Measurements from ENCODE around the gene FRMD3.
"Not testable (repeated sequence)": the region's sequence is repeated elsewhere in the genome, so short reads cannot be mapped to it uniquely, and the experiment has no call there.

FRMD3 gene

GRCh38 chr9:83523684-83524083, 14.5 kb downstream of the FRMD3 start:
- no peak for DNase-seq

GRCh38 chr9:83521411-83521810, 16.8 kb downstream of the FRMD3 start:
- no peak for DNase-seq

DNA sequence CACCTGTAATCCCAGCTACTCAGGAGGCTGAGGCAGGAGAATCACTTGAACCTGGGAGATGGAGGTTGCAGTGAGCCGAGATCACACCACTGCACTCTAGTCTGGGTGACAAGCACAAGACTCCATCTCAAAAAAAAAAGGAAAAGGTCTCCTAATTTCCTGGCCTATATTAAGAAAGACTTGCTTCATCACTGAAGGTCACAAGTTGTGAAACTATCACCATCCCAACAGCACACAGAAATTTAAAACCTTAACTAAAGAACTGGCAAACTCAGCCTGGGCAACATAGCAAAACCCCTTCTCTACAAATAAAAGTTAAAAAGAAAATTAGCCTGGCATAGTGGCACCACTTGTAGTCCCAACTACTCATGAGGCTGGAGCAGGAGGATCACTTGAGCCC, 17.2 kb downstream of the FRMD3 start:
- DNase-seq, result no peak

GRCh38 chr9:83520292-83520691, 17.9 kb downstream of the FRMD3 start:
- DNase-seq, result no peak

GRCh38 chr9:83517980-83518379, 20.2 kb downstream of the FRMD3 start:
- not testable (repeated sequence) for DNase-seq

- DNase-seq, result no peak
These were observed 23.4 kb downstream of the FRMD3 start for GRCh38 chr9:83514767-83515166.

DNA sequence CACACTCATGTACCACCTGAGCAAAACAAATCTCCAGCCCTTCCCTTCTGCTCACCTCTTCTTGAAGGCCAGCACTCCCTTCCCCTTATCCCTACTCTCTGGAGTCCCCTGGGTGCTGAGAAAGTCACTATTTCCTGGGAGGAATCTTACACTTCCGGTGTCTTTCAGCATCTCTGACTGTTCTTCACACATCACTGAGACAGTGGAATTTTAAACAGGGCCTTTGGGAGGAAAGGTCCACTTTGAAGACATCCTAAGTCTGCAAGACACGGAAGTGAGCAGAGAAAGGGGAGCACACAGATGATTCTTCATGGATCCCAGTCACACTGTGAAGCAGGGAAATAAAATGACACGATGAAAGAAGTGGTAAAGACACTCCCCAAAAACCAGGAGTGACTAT, 25.6 kb downstream of the FRMD3 start:
- no peak for DNase-seq

DNA sequence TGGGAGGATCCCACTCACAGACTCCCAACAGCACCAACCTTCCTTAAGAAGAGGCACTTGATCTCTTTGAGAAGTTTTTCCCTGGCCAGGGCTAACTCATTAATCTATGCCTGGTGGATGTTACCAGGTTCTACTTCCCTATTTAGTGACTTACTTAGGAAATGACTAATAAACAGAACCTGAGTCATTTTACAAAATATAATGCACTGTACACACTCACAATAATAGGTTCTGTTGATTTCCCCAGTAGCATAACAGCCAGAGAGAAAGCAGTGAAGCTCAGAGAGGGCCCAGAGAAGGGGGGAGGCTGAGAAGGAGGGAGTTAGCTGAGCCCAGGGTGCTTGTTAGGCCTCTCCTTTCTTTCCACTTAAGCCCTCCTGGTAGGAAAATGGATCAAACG, 27.1 kb downstream of the FRMD3 start:
- DNase-seq, result no peak

DNA sequence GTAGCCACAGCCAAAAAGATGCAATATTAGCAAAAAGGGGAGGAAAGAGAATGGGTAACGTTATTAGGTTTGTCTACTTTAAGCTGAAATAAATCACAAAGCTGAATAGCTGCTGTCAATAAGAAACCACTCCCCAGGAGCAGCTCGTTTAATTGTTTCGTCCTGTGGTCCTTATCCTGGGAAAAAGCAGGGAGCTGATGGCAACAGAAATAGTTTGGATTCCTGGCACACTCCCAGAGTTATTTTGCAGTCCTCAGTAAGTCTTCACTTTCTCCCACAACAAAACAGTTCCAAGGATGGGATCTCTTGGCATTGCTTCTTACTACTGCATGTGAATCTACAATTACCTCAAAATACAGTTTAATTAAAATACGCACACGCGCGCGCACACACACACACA, 28.8 kb downstream of the FRMD3 start:
- no peak for DNase-seq

GRCh38 chr9:83508067-83508466, 30.1 kb downstream of the FRMD3 start:
- DNase-seq, result no peak

DNA sequence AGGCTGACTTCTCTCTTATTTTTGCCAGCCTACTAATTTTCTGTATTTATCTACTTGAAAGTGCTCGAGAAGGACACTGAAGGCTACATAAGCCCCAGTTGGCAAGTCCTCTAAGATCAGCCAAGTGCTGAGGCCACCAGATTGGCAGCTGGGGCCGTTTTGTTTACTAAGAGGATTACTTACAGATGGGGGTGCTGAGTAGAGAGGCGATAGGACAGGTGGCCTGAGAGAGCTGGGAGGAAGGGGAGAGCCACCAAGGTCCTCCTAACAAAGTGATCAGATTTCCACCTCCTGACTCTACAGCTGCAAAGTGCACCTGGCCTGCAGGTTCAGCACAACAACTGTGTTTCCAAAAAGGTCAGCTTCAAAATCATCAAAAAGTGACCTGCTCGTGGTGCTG, 32.9 kb downstream of the FRMD3 start:
- no peak for DNase-seq

DNA sequence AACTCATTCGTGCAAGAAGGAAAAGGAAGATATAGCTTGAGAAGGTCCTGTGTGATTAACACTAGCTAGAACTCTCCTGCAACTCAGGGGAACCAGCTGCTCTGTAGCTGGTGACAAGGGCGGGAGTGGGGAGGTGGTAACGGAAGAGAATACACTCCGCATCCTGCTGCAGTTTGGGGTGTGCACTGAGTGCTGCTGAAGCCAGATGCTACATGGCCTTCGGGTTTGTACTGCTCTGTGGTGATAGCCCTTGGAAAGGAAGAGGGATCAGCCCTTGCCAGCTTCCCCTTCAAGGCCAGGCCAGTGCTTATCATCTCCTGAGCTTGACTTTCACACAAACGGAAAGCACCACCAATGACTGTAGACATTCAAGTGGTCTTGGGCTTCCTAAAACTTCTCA, 34.3 kb downstream of the FRMD3 start:
- DNase-seq, result no peak

- DNase-seq, result no peak
These were observed 36.6 kb downstream of the FRMD3 start for GRCh38 chr9:83501565-83501964.

GRCh38 chr9:83497441-83497840, 40.8 kb downstream of the FRMD3 start:
- DNase-seq, result no peak

DNA sequence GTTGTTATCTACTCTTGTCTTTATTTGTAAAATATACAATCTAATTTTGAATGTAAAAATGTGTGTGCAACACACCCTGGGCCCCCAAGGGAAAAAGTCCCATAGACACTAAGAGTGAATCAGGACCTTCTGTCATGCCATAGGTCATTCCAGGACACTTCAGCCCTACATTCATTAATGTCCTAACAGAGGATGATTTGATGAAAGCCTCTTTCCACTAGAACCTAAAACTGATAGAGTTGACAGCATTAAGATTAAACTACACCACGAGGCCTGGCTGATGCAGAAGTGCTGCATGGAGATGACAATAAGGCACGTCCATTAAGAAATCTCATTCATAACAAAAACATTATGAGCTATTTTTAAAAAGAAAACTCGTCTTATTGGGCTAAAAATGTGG, 46.2 kb downstream of the FRMD3 start:
- no peak for DNase-seq

DNA sequence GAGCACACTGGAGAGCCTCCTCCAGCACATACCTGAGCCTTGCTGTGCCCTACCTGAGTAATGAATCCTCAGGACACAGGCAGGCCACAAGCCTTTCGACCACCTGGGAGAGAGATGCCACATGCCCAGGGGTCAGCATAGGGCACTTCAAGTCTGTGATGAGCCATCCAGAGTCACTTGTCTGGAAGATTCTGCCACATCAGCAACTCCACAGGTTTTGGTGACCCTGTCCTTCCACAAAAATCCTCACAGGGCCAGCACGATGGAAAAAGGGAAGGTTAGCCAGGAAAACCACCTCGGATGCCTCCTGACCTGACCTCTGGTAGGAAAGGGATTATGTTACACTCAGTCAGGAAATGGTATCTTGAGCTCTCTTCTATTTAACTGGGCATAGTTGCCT, 46.8 kb downstream of the FRMD3 start:
- no peak for DNase-seq

GRCh38 chr9:83489961-83490360, 48.2 kb downstream of the FRMD3 start:
- DNase-seq, result no peak

- no peak for DNase-seq
These were observed 53.2 kb downstream of the FRMD3 start for GRCh38 chr9:83484990-83485389.

DNA sequence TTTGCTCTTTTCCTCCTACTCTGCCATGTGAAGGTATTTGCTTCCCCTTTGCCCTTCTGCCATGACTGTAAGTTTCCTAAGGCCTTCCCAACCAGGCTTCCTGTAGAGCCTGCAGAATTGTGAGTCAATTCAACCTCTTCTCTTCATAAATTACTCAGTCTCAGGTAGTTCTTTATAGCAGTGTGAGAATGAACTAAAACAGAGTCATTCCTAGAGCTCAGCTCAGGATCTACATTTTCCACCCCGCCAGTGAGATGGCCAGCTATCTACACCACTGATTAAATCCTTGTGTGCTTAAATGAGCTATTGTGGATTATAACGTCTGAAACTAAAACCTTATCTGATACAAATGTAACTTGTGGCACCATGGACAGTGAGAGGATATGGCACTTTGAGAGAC, 55.0 kb downstream of the FRMD3 start:
- DNase-seq, result no peak

DNA sequence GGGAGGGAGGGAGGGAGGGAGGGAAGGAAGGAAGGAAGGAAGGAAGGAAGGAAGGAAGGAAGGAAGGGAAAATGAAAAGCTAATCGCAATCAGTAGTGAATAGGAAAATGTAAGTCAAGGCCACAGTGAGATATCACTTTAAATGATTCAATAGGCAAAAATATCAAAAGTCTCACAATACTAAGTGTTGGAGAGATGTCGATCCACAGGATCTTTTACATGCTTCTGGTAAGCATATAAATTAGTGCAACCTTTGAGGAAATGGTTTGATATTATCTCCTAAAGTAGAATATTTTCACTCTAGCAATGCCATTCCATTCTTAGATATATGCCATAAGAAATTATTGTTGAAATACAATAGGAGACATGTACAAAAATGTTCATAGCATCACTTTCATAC, 58.4 kb downstream of the FRMD3 start:
- no peak for DNase-seq

- DNase-seq, result no peak
These were observed 60.6 kb downstream of the FRMD3 start for GRCh38 chr9:83477571-83477970.

- no peak for DNase-seq
These were observed 61.1 kb downstream of the FRMD3 start for GRCh38 chr9:83477120-83477519.

- no peak for DNase-seq
These were observed 61.7 kb downstream of the FRMD3 start for GRCh38 chr9:83476513-83476912.

DNA sequence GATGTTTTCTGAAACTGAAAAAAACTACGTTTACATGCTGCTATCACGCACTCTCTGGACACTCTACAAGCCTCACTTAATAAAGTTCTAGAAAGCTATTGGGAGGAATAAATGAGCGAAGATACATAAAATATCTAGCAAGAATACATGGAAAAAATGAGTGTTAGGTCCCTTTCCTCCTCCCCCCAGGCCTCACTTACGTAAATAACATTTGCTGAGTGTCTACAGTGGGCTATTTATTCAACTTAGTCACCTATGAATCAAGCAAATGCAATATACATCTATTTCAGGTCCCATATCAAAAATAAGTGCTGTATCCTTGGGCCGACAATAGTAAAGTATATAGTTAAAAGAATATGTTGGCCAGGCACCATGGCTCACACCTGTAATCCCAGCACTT, 62.5 kb downstream of the FRMD3 start:
- no peak for DNase-seq

DNA sequence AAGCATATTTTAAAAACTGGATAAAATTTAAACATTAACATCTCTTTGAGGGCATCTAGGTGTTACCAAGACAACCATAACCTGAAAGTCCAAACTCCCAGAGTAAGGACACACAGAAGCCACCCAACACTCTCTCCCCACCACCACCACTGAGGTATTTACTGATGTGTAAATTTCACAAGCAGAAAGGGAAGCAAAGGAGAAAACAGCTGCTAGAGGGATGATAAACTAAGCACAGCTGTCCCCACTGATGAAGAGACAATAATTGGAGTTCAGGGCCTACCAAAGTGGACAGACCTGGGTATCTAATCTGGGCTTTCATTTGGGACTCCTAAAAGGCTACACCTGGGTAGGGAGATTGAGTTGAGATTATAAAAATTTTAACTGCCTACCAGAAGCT, 63.6 kb downstream of the FRMD3 start:
- DNase-seq, result no peak

All from amygdala (tissue), 56 donors.